Transverse colon (tissue), 4 donors: ENCODE results near the gene LHFPL3. TPM values are rescaled to one million over a fixed set of nuclear protein-coding genes. Genes with fewer than 3 reads are reported as not detected.
"Not testable (repeated sequence)": the region's sequence is repeated elsewhere in the genome, so short reads cannot be mapped to it uniquely, and the experiment has no call there.

Source experiments
- DNase-seq: peaks from one replicate; pipeline ENCODE4 v3.0.0-alpha.2; 2019
- H3K27ac ChIP-seq, 4 donors: fragments of 200-600 bp; sonication (generic); 2 replicates each; pipeline ENCODE4 v1.5.1; 2016 to 2018; ENCODE audit warnings: inconsistent platforms in 4 of 4
- H3K27me3 ChIP-seq: fragments of 200-600 bp; sonication (generic); 2 replicates; pipeline ENCODE4 v1.5.1; 2017; ENCODE audit warnings: inconsistent platforms
- H3K36me3 ChIP-seq, 4 donors: fragments of 200-600 bp; sonication (generic); 2 replicates each; pipeline ENCODE4 v1.5.1; 2017 to 2019; ENCODE audit warnings: inconsistent platforms in 4 of 4
- H3K4me1 ChIP-seq, 4 donors: fragments of 200-600 bp; sonication (generic); 2 replicates each; pipeline ENCODE4 v1.5.1; 2017 to 2020; ENCODE audit warnings: inconsistent platforms in 4 of 4
- H3K4me3 ChIP-seq, 4 donors: fragments of 200-600 bp; sonication (generic); 1 replicate in 1 of 4; 2 replicates in 3 of 4; pipeline versions ENCODE4 v1.5.1 to v1.6.1; 2017 to 2019; ENCODE audit warnings: inconsistent platforms in 4 of 4
- H3K9me3 ChIP-seq, 2 donors: fragments of 200-600 bp; sonication (generic); 2 replicates each; pipeline ENCODE4 v1.5.1; 2017 to 2019; ENCODE audit warnings: inconsistent platforms in 2 of 2
- EP300 ChIP-seq: sonication (generic); formaldehyde crosslinking; IDR thresholded peaks from one replicate; pipeline ENCODE4 v1.6.1; 2017; ENCODE audit warnings: antibody characterized with exemption, low read depth
- POLR2A ChIP-seq: fragments of 450-650 bp; IDR thresholded peaks from one replicate; pipeline ENCODE4 v1.6.1; 2016; ENCODE audit warnings: antibody characterized with exemption, mild to moderate bottlenecking, moderate library complexity
- POLR2AphosphoS5 ChIP-seq, 3 donors: sonication (generic); formaldehyde crosslinking; IDR thresholded peaks; one replicate each; pipeline ENCODE4 v1.6.1; 2016; ENCODE audit warnings: antibody characterized with exemption in 3 of 3
- WGBS, 2 donors: methylation state at CpG; one replicate each; pipeline ENCODE4 v1.1.5; 2018; ENCODE audit warnings: low coverage in 1 of 2; 5-methylcytosine and 5-hydroxymethylcytosine counted together
- in situ Hi-C, 4 donors: fragments of 200-750 bp; cut with MboI; loops; one replicate each; pipeline versions ENCODE4 v1.15.0 to v1.15.1; 2017; ENCODE audit warnings: low sequenced_read_pairs in 3 of 4, low pct_ligation_motif_present in 1 of 4, low pct_unique_long_range_greater_than_20kb in 1 of 4
- intact Hi-C: fragments of 100-400 bp; cut with DNase I; formaldehyde crosslinking; loops from one replicate; pipeline ENCODE4 v1.15.1; 2023; ENCODE audit warnings: low total_unique reads
- total RNA-seq, 4 donors: library from RNA; depleted of rRNA; stranded (reverse); fragments of >200 nt; gene quantifications; one replicate each; pipeline ENCODE4 v1.1.0, GENCODE V29; 2016
- TF ChIP-seq, protein P1 (sequence below), 5 experiments: fragments of 200-600 bp in 3 of 5; fragments of 450-650 bp in 2 of 5; sonication (generic) in 3 of 5; IDR thresholded peaks; 1 replicate in 2 of 5; 2 replicates in 3 of 5; pipeline ENCODE4 v1.5.1; 2016 to 2017; ENCODE audit warnings: antibody characterized with exemption in 5 of 5, inconsistent platforms in 3 of 5, mild to moderate bottlenecking in 2 of 5, moderate library complexity in 1 of 5

The LHFPL3 gene
- total RNA-seq, 4 donors from 2014 or later = 0.27 to 0.80 (median 0.32) TPM; not detected in 1

DNA sequence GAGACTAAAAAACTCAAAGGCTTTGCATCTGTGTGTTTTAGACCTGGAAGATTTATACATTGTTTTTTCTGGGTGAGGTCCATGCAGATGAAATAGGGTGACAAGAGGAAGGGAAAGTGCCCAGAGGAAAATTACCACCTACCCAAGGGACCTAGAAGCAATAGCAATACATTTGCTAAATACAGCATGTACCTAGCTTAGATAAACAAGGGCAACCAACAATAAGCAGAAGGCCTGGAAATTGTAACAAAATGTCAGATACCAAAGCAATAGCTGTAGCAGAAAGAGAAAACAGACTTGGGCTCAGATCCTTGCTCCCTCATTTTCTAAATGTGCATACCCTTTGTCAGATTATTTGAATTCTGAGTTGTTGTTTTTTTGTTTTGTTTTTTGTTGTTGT, 367.2 kb downstream of the LHFPL3 start:
- in situ Hi-C loops = no loop called here
- Histone ChIP-seq H3K36me3 (no peaks in the 10 kb centered on the region), H3K4me3 (no peak overlapping the region), H3K27me3 (no peaks in the 10 kb centered on the region), H3K9me3 (no peaks in the 10 kb centered on the region), H3K27ac (peak overlapping the region in 2 of 4 donors; percentile 42 to 57), H3K4me1 (no peaks in the 10 kb centered on the region)
- intact Hi-C loops = no loop called here
- TF ChIP-seq EP300 (no peak), POLR2AphosphoS5 (IDR thresholded peaks at IDR 0.05) (peak in 2 of 3 donors; percentile 44 to 84)
- DNase-seq = no peak

DNA sequence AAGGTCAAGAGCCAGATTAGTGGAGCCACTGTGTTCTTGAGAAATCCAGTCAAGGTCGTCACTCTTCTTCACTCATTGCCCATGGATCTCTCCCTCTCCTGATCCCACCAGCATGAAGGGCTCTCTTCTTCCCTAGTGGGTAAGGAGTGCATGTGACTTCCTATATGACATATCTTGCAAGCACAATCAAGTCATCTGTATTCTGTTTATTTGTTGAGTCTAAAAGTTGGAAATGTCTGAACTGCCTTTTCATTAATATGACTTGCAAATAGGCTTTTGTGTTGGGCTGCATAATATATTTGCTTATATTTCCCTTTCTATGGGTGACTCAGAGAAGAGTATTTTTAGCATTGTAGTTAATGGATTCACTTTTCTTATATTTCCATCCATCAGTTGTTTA, 371.9 kb downstream of the LHFPL3 start:
- no peak for DNase-seq
- 83% methylated on average over 1 of the region's 1 CpG; no CpG with 5 or more reads in 1 of the 2 donors for WGBS, 2 donors
- no peaks in the 10 kb centered on the region for H3K27me3 ChIP-seq
- TF ChIP-seq, protein P1, sequence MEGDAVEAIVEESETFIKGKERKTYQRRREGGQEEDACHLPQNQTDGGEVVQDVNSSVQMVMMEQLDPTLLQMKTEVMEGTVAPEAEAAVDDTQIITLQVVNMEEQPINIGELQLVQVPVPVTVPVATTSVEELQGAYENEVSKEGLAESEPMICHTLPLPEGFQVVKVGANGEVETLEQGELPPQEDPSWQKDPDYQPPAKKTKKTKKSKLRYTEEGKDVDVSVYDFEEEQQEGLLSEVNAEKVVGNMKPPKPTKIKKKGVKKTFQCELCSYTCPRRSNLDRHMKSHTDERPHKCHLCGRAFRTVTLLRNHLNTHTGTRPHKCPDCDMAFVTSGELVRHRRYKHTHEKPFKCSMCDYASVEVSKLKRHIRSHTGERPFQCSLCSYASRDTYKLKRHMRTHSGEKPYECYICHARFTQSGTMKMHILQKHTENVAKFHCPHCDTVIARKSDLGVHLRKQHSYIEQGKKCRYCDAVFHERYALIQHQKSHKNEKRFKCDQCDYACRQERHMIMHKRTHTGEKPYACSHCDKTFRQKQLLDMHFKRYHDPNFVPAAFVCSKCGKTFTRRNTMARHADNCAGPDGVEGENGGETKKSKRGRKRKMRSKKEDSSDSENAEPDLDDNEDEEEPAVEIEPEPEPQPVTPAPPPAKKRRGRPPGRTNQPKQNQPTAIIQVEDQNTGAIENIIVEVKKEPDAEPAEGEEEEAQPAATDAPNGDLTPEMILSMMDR (IDR thresholded peaks at IDR 0.05) = no peak
- no peak for TF ChIP-seq POLR2A
- TF ChIP-seq POLR2AphosphoS5 (IDR thresholded peaks at IDR 0.05) = no peak
- no peak for TF ChIP-seq EP300
- in situ Hi-C loops = no loop called here
- H3K36me3 ChIP-seq = no peaks in the 10 kb centered on the region
- no peaks in the 10 kb centered on the region for H3K9me3 ChIP-seq
- intact Hi-C loops = no loop called here
- H3K4me3 ChIP-seq = no peak overlapping the region
- no peaks in the 10 kb centered on the region for H3K4me1 ChIP-seq
- H3K27ac ChIP-seq = no peak overlapping the region

DNA sequence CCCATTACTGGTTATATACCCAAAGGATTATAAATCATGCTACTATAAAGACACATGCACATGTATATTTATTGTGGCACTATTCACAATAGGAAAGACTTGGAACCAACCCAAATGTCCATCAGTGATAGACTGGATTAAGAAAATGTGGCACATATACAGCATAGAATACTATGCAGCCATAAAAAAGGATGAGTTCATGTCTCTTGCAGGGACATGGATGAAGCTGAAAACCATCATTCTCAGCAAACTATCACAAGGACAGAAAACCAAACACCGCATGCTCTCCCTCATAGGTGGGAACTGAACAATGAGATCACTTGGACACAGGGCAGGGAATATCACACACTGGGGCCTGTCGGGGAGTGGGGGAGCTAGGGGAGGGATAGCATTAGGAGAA, 392.6 kb downstream of the LHFPL3 start:
- DNase-seq, H3K4me1 ChIP-seq, H3K4me3 ChIP-seq, H3K9me3 ChIP-seq, in situ Hi-C loops, H3K36me3 ChIP-seq, H3K27ac ChIP-seq, intact Hi-C loops, H3K27me3 ChIP-seq: not testable (repeated sequence)
- WGBS, 2 donors = 98 to 100% methylated on average over 2 of the region's 2 CpGs

- WGBS, 2 donors = 71 to 74% methylated on average over 2 of the region's 2 CpGs
- H3K4me3 ChIP-seq = no peak overlapping the region
- no peak overlapping the region for H3K27ac ChIP-seq
- no peak for DNase-seq
- no peaks in the 10 kb centered on the region for H3K27me3 ChIP-seq
- in situ Hi-C loops = no loop called here
- intact Hi-C loops = no loop called here
- H3K36me3 ChIP-seq = no peaks in the 10 kb centered on the region
- H3K4me1 ChIP-seq = no peaks in the 10 kb centered on the region
- H3K9me3 ChIP-seq = no peaks in the 10 kb centered on the region
- TF ChIP-seq EP300 = no peak
- TF ChIP-seq POLR2AphosphoS5 (IDR thresholded peaks at IDR 0.05) = no peak
- TF ChIP-seq, protein P1 (IDR thresholded peaks at IDR 0.05) = no peak
- no peak for TF ChIP-seq POLR2A
Observed at GRCh38 chr7:104723001-104723400, 394.6 kb downstream of the LHFPL3 start.

GRCh38 chr7:104758504-104758903, 430.1 kb downstream of the LHFPL3 start:
- H3K4me1 ChIP-seq = no peaks in the 10 kb centered on the region
- H3K36me3 ChIP-seq = no peaks in the 10 kb centered on the region
- no peaks in the 10 kb centered on the region for H3K9me3 ChIP-seq
- no peak for TF ChIP-seq POLR2A
- TF ChIP-seq, protein P1 (IDR thresholded peaks at IDR 0.05) = no peak
- TF ChIP-seq EP300 = no peak
- no peak for TF ChIP-seq POLR2AphosphoS5 (IDR thresholded peaks at IDR 0.05)
- no peak overlapping the region for H3K4me3 ChIP-seq
- in situ Hi-C loops = no loop called here
- WGBS, 2 donors = 43% methylated on average over 4 of the region's 4 CpGs
- DNase-seq = no peak
- H3K27ac ChIP-seq = no peak overlapping the region
- intact Hi-C loops = no loop called here
- H3K27me3 ChIP-seq = no peaks in the 10 kb centered on the region
